ENCODE results near the gene HBD.

The HBD gene

GRCh38 chr11:5196731-5197130 is 37.6 kb downstream of the HBD start:
- DNase-seq (ENCODE audit: low spot score): no peak
- Histone ChIP-seq H3K14ac (ENCODE audit: low read length) (no peak overlapping the region), H3K18ac (ENCODE audit: low read length) (no peak overlapping the region), H3K36me3 (replicated peaks in 1 of 2; ENCODE audit: control insufficient read depth in 2 of 2, insufficient read depth in 2 of 2, low read length in 2 of 2) (no peaks in the 10 kb centered on the region), H3K23ac (ENCODE audit: low read depth, low read length, poor library complexity) (no peak overlapping the region), H2BK15ac (ENCODE audit: low read length) (no peak overlapping the region), H2AFZ (ENCODE audit: low read length) (no peak overlapping the region), H3K27me3 (ENCODE audit: control insufficient read depth in 3 of 3, insufficient read depth in 3 of 3, low read depth in 1 of 3, low read length in 3 of 3) (no peaks in the 10 kb centered on the region), H2BK12ac (ENCODE audit: low read length) (no peak overlapping the region), H4K91ac (ENCODE audit: low read depth, low read length, poor library complexity) (no peak overlapping the region), H3K4ac (ENCODE audit: low read length) (no peak overlapping the region), H3K9me3 (replicated peaks in 1 of 2; ENCODE audit: control insufficient read depth in 2 of 2, insufficient read depth in 1 of 2, low read depth in 1 of 2, low read length in 2 of 2) (peaks cover 0 to 1% of the 10 kb centered on the region in 2 donors), H2BK5ac (ENCODE audit: low read length) (no peak overlapping the region), H3K4me1 (ENCODE audit: control insufficient read depth in 2 of 2, insufficient read depth in 1 of 2, low read depth in 1 of 2, low read length in 2 of 2) (no peaks in the 10 kb centered on the region), H3K4me2 (ENCODE audit: insufficient read depth, low read length, poor library complexity, severe bottlenecking) (no peak overlapping the region), H2AK5ac (ENCODE audit: low read depth, low read length) (no peak overlapping the region), H3K79me1 (ENCODE audit: low read depth, low read length) (no peaks in the 10 kb centered on the region), H2BK120ac (ENCODE audit: low read depth, low read length) (no peak overlapping the region), H3K9ac (ENCODE audit: low read depth, low read length, poor library complexity) (no peak overlapping the region), H3K27ac (replicated peaks; ENCODE audit: low read length) (no peak overlapping the region), H4K8ac (ENCODE audit: low read depth, low read length) (no peak overlapping the region), H3K4me3 (ENCODE audit: low read length in 2 of 2) (no peak overlapping the region)
- no CpG with 5 or more reads among the region's 3 CpGs for WGBS, 2 donors (ENCODE audit: extremely low coverage in 2 of 2, insufficient read length in 2 of 2, insufficient replicate concordance in 1 of 2)

DNA sequence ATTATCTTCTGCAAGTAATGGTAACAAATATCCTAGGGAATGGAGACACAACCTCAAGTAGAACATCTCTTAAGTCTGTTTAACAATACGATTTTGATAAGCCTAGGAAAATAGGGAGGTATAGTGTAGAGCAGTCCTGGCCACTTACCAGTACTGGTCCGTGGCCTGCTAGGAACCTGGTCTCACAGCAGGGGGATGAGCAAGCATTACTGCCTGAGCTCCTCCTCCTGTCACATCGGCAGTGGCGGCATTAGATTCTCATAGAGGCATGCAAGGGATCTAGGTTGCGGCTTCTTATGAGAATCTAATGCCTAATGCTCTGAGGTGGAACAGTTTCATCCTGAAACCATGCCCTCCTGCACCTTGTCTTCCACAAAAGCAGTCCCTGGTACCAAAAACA is 38.2 kb downstream of the HBD start:
- Histone ChIP-seq H3K4me2 (ENCODE audit: insufficient read depth, low read length, poor library complexity, severe bottlenecking) (no peak overlapping the region), H2BK12ac (ENCODE audit: low read length) (no peak overlapping the region), H3K18ac (ENCODE audit: low read length) (no peak overlapping the region), H3K4me1 (ENCODE audit: control insufficient read depth in 2 of 2, insufficient read depth in 1 of 2, low read depth in 1 of 2, low read length in 2 of 2) (no peaks in the 10 kb centered on the region), H3K9me3 (replicated peaks in 1 of 2; ENCODE audit: control insufficient read depth in 2 of 2, insufficient read depth in 1 of 2, low read depth in 1 of 2, low read length in 2 of 2) (peaks cover 0 to 1% of the 10 kb centered on the region in 2 donors), H3K14ac (ENCODE audit: low read length) (no peak overlapping the region), H2BK15ac (ENCODE audit: low read length) (no peak overlapping the region), H3K9ac (ENCODE audit: low read depth, low read length, poor library complexity) (no peak overlapping the region), H4K91ac (ENCODE audit: low read depth, low read length, poor library complexity) (no peak overlapping the region), H2BK120ac (ENCODE audit: low read depth, low read length) (no peak overlapping the region), H3K4me3 (ENCODE audit: low read length in 2 of 2) (no peak overlapping the region), H3K79me1 (ENCODE audit: low read depth, low read length) (no peaks in the 10 kb centered on the region), H4K8ac (ENCODE audit: low read depth, low read length) (no peak overlapping the region), H2BK5ac (ENCODE audit: low read length) (no peak overlapping the region), H3K27ac (replicated peaks; ENCODE audit: low read length) (no peak overlapping the region), H2AFZ (ENCODE audit: low read length) (no peak overlapping the region), H2AK5ac (ENCODE audit: low read depth, low read length) (no peak overlapping the region), H3K23ac (ENCODE audit: low read depth, low read length, poor library complexity) (no peak overlapping the region), H3K27me3 (ENCODE audit: control insufficient read depth in 3 of 3, insufficient read depth in 3 of 3, low read depth in 1 of 3, low read length in 3 of 3) (no peaks in the 10 kb centered on the region), H3K36me3 (replicated peaks in 1 of 2; ENCODE audit: control insufficient read depth in 2 of 2, insufficient read depth in 2 of 2, low read length in 2 of 2) (no peaks in the 10 kb centered on the region), H3K4ac (ENCODE audit: low read length) (no peak overlapping the region)
- DNase-seq (ENCODE audit: low spot score): no peak
- no CpG with 5 or more reads among the region's 5 CpGs for WGBS, 2 donors (ENCODE audit: extremely low coverage in 2 of 2, insufficient read length in 2 of 2, insufficient replicate concordance in 1 of 2)

DNA sequence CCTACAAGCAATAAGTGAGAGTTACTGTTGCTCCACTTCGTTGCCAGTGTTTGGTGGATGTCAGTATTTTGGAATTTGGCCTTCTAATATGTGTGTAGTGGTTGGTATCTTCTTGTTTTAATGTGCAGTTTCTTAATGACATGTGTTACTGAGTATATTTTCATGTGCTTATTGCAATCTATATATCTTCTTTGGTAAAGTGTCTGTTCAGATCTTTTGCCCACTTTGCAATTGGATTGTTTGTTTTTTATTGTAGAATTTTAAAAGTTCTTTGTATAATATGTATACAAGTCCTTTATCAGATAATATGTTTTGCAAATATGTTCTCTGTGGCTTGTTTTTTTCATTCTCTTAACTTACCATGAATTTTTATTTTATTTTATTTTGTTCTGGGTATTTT is 41.5 kb downstream of the HBD start:
- Histone ChIP-seq H4K8ac (ENCODE audit: low read depth, low read length) (no peak overlapping the region), H3K27me3 (ENCODE audit: control insufficient read depth in 3 of 3, insufficient read depth in 3 of 3, low read depth in 1 of 3, low read length in 3 of 3) (no peaks in the 10 kb centered on the region), H2AK5ac (ENCODE audit: low read depth, low read length) (no peak overlapping the region), H3K4me2 (ENCODE audit: insufficient read depth, low read length, poor library complexity, severe bottlenecking) (no peak overlapping the region), H3K9ac (ENCODE audit: low read depth, low read length, poor library complexity) (no peak overlapping the region), H2BK15ac (ENCODE audit: low read length) (no peak overlapping the region), H3K14ac (ENCODE audit: low read length) (no peak overlapping the region), H3K4ac (ENCODE audit: low read length) (no peak overlapping the region), H3K4me3 (ENCODE audit: low read length in 2 of 2) (no peak overlapping the region), H3K23ac (ENCODE audit: low read depth, low read length, poor library complexity) (no peak overlapping the region), H2BK12ac (ENCODE audit: low read length) (no peak overlapping the region), H3K18ac (ENCODE audit: low read length) (no peak overlapping the region), H3K27ac (replicated peaks; ENCODE audit: low read length) (no peak overlapping the region), H3K4me1 (ENCODE audit: control insufficient read depth in 2 of 2, insufficient read depth in 1 of 2, low read depth in 1 of 2, low read length in 2 of 2) (no peaks in the 10 kb centered on the region), H2AFZ (ENCODE audit: low read length) (no peak overlapping the region), H3K9me3 (replicated peaks in 1 of 2; ENCODE audit: control insufficient read depth in 2 of 2, insufficient read depth in 1 of 2, low read depth in 1 of 2, low read length in 2 of 2) (peaks cover 0 to 1% of the 10 kb centered on the region in 2 donors), H2BK120ac (ENCODE audit: low read depth, low read length) (no peak overlapping the region), H4K91ac (ENCODE audit: low read depth, low read length, poor library complexity) (no peak overlapping the region), H2BK5ac (ENCODE audit: low read length) (no peak overlapping the region), H3K36me3 (replicated peaks in 1 of 2; ENCODE audit: control insufficient read depth in 2 of 2, insufficient read depth in 2 of 2, low read length in 2 of 2) (no peaks in the 10 kb centered on the region), H3K79me1 (ENCODE audit: low read depth, low read length) (no peaks in the 10 kb centered on the region)
- DNase-seq (ENCODE audit: low spot score): no peak
- no CpG with 5 or more reads among the region's 1 CpG for WGBS, 2 donors (ENCODE audit: extremely low coverage in 2 of 2, insufficient read length in 2 of 2, insufficient replicate concordance in 1 of 2)

GRCh38 chr11:5188201-5188600 is 46.1 kb downstream of the HBD start:
- Histone ChIP-seq H2AFZ (ENCODE audit: low read length) (no peak overlapping the region), H2AK5ac (ENCODE audit: low read depth, low read length) (no peak overlapping the region), H2BK120ac (ENCODE audit: low read depth, low read length) (no peak overlapping the region), H3K4me3 (ENCODE audit: low read length in 2 of 2) (no peak overlapping the region), H3K27ac (replicated peaks; ENCODE audit: low read length) (no peak overlapping the region), H2BK12ac (ENCODE audit: low read length) (no peak overlapping the region), H3K27me3 (ENCODE audit: control insufficient read depth in 3 of 3, insufficient read depth in 3 of 3, low read depth in 1 of 3, low read length in 3 of 3) (no peaks in the 10 kb centered on the region), H3K36me3 (replicated peaks in 1 of 2; ENCODE audit: control insufficient read depth in 2 of 2, insufficient read depth in 2 of 2, low read length in 2 of 2) (no peaks in the 10 kb centered on the region), H3K4me2 (ENCODE audit: insufficient read depth, low read length, poor library complexity, severe bottlenecking) (no peak overlapping the region), H3K14ac (ENCODE audit: low read length) (no peak overlapping the region), H3K9ac (ENCODE audit: low read depth, low read length, poor library complexity) (no peak overlapping the region), H3K79me1 (ENCODE audit: low read depth, low read length) (no peaks in the 10 kb centered on the region), H4K8ac (ENCODE audit: low read depth, low read length) (no peak overlapping the region), H2BK15ac (ENCODE audit: low read length) (no peak overlapping the region), H2BK5ac (ENCODE audit: low read length) (no peak overlapping the region), H3K18ac (ENCODE audit: low read length) (no peak overlapping the region), H3K23ac (ENCODE audit: low read depth, low read length, poor library complexity) (no peak overlapping the region), H3K4ac (ENCODE audit: low read length) (no peak overlapping the region), H4K91ac (ENCODE audit: low read depth, low read length, poor library complexity) (no peak overlapping the region), H3K9me3 (replicated peaks in 1 of 2; ENCODE audit: control insufficient read depth in 2 of 2, insufficient read depth in 1 of 2, low read depth in 1 of 2, low read length in 2 of 2) (peaks cover 0 to 1% of the 10 kb centered on the region in 2 donors), H3K4me1 (ENCODE audit: control insufficient read depth in 2 of 2, insufficient read depth in 1 of 2, low read depth in 1 of 2, low read length in 2 of 2) (no peaks in the 10 kb centered on the region)
- no CpG with 5 or more reads among the region's 2 CpGs for WGBS, 2 donors (ENCODE audit: extremely low coverage in 2 of 2, insufficient read length in 2 of 2, insufficient replicate concordance in 1 of 2)
- no peak for DNase-seq (ENCODE audit: low spot score)
